ENCODE data around the gene RCBTB1. TPM values are rescaled to one million over a fixed set of nuclear protein-coding genes. Genes with fewer than 3 reads are reported as not detected.
"Not testable (repeated sequence)": the region's sequence is repeated elsewhere in the genome, so short reads cannot be mapped to it uniquely, and the experiment has no call there.

The RCBTB1 gene
- total RNA-seq, 1 donor from 2014 or later: 11.9 TPM

- no peak overlapping the region for H3K4me3 ChIP-seq (ENCODE audit: low read depth, low read length)
- DNase-seq (ENCODE audit: low read depth): no peak
- TF ChIP-seq CTCF (conservative IDR thresholded peaks at IDR 0.05; ENCODE audit: low read depth, low read length): no peak
These were observed 16.6 kb upstream of the RCBTB1 start for GRCh38 chr13:49602005-49602404.

- DNase-seq (ENCODE audit: low read depth): no peak
- no peak for TF ChIP-seq CTCF (conservative IDR thresholded peaks at IDR 0.05; ENCODE audit: low read depth, low read length)
- H3K4me3 ChIP-seq (ENCODE audit: low read depth, low read length): no peak overlapping the region
These were observed 11.8 kb upstream of the RCBTB1 start for GRCh38 chr13:49597043-49597641.

GRCh38 chr13:49596221-49596620 is 10.9 kb upstream of the RCBTB1 start:
- TF ChIP-seq CTCF (conservative IDR thresholded peaks at IDR 0.05; ENCODE audit: low read depth, low read length): no peak
- no peak overlapping the region for H3K4me3 ChIP-seq (ENCODE audit: low read depth, low read length)
- no peak for DNase-seq (ENCODE audit: low read depth)

- H3K4me3 ChIP-seq (ENCODE audit: low read depth, low read length): no peak overlapping the region
- no peak for DNase-seq (ENCODE audit: low read depth)
- TF ChIP-seq CTCF (conservative IDR thresholded peaks at IDR 0.05; ENCODE audit: low read depth, low read length): no peak
These were observed 9.2 kb upstream of the RCBTB1 start for GRCh38 chr13:49594576-49594975.

GRCh38 chr13:49593876-49594275 is 8.5 kb upstream of the RCBTB1 start:
- not testable (repeated sequence) for H3K4me3 ChIP-seq (ENCODE audit: low read depth, low read length); DNase-seq (ENCODE audit: low read depth)

DNA sequence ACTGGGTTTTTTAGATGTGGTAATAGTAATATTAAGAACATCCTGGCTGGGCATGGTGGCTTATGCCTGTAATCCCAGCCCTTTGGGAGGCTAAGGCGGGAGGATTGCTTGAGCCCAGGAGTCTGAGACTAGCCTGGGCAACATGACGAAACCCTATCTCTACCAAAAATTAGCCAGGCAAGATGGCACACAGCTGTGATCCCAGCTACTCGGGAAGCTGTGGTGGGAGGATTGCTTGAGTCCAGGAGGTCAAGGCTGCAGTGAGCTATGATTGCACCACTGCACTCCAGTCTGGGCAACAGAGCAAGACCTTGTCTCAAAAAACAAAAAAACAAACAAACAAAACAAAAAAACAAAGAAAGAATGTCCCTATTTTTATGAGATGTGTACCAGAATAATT is 5.4 kb upstream of the RCBTB1 start:
- not testable (repeated sequence) for H3K4me3 ChIP-seq (ENCODE audit: low read depth, low read length); DNase-seq (ENCODE audit: low read depth)

DNA sequence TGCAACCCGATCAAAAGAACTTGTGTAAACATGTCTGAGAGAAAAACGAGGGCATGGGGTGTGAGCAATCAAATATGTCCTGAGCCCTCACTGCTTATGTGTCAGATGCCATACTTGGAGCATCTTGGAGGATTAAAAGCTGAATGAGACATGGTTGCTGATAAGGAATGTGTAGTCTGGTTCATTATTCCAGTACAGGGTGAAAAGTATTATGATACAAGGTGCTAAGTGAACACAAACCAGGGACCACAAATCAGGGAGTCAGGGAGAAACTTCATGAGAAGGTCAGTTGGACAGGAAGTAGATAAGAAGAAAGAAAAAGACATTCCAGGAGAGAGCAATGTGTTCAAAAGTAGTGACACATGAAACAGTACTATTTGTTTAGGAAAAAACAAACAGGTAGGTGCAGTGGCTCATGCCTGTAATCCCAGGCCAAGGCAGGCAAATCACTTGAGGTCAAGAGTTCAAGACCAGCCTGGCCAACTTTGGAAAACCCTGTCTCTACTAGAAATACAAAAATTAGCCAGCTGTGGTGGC is 2.0 kb upstream of the RCBTB1 start:
- H3K4me3 ChIP-seq (ENCODE audit: low read depth, low read length): no peak overlapping the region

More for the DNA sequence above, 2.0 kb upstream of the RCBTB1 start:
- TF ChIP-seq CTCF (conservative IDR thresholded peaks at IDR 0.05; ENCODE audit: low read depth, low read length): no peak
- DNase-seq (ENCODE audit: low read depth): no peak
